D721Med (cell line): Measurements from ENCODE around the gene FUOM.

Experiments
- DNase-seq: peaks from one replicate; pipeline ENCODE4 v3.0.0; 2011; ENCODE audit warnings: low spot score; ENCODE audit not compliant: insufficient read length
- FAIRE-seq: peaks from 2 replicates; lab custom pipeline; 2011; peaks lifted over from hg19 to GRCh38; lab: Jason Lieb, UNC
- CTCF ChIP-seq: IDR thresholded peaks from 2 replicates; pipeline ENCODE4 v1.5.1; 2012; ENCODE audit warnings: mild to moderate bottlenecking, control low read depth; ENCODE audit not compliant: insufficient read depth; ENCODE audit errors: missing control alignments

Gene FUOM

GRCh38 chr10:133338080-133339071, 19.4 kb downstream of the FUOM start:
- FAIRE-seq, result no peak
- no peak for DNase-seq
- TF ChIP-seq CTCF, result no peak

GRCh38 chr10:133337370-133337725, 20.5 kb downstream of the FUOM start:
- TF ChIP-seq CTCF, result no peak
- DNase-seq, result no peak
- no peak for FAIRE-seq

GRCh38 chr10:133336577-133337369, 21.0 kb downstream of the FUOM start, which contains the start of gene CALY:
CALY (minus strand) TSS chr10:133336896; CDS start chr10:133328989, 7,907 bp downstream.
- FAIRE-seq, result no peak
- no peak for TF ChIP-seq CTCF
- peak; percentile 60 for DNase-seq

- FAIRE-seq (no peak), DNase-seq (no peak)
- TF ChIP-seq CTCF, result no peak
These were observed 21.7 kb downstream of the FUOM start for GRCh38 chr10:133336118-133336576.

GRCh38 chr10:133335246-133336117, 22.3 kb downstream of the FUOM start:
- no peak for TF ChIP-seq CTCF
- FAIRE-seq (no peak), DNase-seq (no peak)

- TF ChIP-seq CTCF, result no peak
- FAIRE-seq (no peak), DNase-seq (no peak)
These were observed 23.1 kb downstream of the FUOM start for GRCh38 chr10:133334503-133335245.
